Putamen (tissue), 1 donor: ENCODE measurements around the gene DNAJC4.

Source experiments
- DNase-seq: peaks from one replicate; pipeline ENCODE4 v3.0.0-alpha.2; 2016; ENCODE audit warnings: low spot score

Gene DNAJC4

DNA sequence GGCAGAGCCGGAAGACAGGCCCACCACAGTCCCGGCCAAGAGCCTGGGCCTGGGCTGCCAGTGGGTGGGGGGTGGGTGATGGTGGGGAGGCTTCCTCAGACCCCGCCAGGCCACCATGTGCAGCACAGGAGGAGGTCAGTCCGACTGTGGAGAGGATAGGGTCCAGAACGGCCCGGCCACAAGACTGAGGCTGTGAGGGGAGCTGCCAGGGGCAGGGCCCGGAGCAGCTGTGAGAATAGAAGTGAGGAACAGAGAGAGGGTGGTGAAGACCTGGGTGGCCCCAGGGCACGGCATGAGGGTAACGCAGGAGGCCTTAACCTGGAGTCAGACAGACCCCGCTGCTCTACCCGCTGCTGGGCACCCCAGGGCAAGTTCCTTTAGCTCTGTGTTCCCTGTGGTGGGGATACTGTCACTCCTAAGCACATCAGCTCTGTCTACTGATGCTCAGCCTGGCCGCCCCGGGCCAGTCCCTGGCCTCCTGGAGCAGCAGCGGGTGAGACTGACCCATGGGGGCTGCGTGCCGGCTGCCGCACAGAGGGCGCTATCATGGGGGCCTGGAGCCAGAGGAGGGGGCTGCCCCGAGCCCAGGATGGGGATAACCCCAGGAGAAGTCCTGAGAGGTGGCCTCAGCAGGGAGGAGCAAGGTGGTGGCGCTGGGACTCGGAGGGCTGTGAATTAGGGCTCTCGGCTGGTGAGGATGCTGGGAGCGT is 22.1 kb upstream of the DNAJC4 start:
- no peak for DNase-seq

DNA sequence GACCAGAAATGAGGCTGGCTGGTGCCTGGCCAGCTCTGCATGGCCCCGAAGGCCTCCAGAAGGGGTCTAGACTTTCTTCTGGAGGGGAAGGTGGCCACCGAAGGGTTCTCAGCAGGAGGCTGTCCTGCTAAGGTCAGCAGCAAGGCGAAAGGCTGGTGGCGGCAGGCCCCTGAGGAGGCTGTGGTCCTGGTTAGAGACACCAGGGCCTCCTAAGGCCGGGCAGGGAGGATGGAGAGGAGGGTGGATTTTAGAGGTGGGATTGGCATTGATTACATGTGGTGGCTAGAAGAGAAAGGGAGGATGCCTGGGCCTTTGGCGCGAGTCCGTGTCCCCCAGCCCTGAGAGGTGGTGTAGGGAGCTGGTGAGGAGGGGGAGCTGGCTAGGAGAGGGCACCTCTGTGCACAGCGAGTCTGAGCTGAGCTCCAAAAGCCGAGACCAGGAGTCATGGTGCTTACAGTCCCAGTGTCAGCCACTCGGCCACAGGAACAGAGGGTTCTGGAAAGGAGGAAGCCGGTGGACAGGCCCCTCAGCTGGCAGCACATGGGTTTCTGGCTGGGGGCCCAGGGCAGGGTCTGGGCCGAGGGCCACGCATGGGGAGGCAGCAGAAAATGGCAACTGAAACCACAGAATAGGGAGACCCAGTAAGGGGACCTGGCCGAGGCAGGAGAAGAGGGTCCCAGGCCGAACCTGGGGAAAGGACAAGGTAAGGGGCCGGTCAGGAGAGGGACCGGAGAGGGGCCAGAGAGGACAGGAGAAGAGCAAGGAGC is 21.4 kb upstream of the DNAJC4 start:
- DNase-seq = no peak

DNA sequence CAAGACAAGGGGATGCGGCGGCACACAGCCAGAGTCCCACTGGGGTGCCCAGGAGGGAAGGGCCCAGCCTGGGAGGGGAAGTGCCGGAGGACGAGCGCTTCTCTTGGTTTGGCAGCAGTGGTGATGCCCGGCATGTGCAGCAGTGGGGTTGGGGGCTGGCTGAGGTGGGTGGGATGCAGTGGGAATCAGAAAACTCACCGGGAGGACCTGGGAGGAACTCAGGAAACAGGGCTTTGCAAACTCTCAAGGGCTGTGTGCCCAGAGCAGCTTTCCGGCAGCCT is 20.8 kb upstream of the DNAJC4 start:
- DNase-seq = no peak

DNA sequence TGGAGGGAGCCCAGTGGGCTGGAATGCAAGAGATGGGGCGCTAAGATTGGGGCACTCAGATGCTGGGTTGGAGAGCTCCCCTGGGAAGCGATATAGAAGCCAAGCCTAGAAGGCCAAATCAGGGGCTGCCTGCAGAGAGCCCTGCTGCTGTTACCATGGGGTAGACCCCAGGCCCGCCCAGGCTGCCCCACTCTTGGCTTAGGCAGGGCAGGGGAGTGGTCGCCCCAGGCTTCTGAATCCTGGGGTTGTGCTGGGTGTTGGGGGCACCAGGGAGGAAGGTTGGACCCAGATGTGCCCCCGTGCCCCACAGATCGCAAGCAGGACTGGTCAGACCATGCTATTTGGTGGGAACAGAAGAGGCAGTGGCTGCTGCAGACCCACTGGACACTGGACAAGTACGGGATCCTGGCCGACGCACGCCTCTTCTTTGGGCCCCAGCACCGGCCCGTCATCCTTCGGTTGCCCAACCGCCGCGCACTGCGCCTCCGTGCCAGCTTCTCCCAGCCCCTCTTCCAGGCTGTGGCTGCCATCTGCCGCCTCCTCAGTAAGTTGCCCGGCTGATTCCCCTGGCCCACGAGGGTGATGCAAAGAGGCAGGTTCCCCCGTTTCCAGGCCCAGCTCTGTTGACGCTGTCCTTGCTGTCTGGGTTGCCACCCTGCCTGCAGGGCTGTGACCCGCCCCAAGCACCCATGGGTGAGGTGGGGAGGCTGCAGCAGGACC is 19.9 kb upstream of the DNAJC4 start:
- DNase-seq = no peak

- DNase-seq = no peak
Observed at GRCh38 chr11:64211181-64211872, 19.0 kb upstream of the DNAJC4 start.

DNA sequence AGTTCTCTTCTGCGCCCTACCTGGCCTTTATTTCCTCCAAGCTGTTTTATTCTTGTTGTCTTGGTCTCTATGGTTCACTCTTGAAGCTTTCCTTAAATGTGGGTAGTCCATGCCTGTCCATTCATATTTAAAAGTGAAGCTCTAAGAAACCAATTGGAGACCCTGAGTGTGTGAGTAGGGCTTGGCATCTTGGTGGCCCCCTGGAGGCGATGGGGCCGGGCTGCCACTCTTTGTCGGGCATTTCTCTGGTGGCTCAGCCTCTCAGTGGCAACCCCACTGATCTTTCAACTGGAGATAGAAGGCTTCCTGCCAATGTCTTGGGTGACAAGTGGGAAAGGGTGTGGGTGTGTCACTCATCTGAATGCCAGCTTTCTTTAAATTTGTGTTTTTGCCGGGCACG is 13.5 kb upstream of the DNAJC4 start:
- DNase-seq = no peak

DNA sequence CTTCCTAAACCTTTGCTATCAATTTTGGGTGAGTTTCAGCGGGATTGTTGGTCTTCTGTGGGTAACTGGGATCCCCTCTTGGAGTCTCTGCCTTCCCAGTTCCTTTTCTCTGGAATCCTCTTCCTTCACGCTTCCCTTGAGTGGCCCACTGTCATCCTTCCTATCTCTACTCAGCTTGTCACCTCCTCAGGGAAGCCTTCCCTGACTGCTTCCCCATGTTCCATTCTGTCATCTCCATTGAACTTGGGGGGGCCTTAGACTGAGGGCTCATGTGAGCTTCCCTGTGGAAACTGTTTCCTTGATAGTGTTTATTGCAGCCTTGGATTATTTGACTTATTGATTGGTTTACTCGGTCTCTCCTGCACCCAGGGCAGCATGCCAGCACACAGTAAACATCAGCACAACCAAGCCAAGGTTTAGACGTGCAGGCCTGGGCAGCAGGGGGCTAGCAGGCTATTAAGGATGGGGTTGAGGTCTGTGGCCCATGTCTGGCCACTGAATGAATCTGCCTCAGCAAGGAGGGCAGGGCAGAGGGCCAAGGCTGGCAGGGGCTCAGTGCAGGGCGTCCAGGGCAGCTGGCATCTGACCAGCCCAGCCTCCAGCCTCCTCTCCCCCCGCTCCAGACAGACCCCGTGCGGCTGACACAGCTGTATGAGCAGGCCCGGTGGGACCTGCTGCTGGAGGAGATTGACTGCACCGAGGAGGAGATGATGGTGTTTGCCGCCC is 11.6 kb upstream of the DNAJC4 start:
- DNase-seq = no peak

GRCh38 chr11:64219354-64219684 is 11.0 kb upstream of the DNAJC4 start:
- no peak for DNase-seq

DNA sequence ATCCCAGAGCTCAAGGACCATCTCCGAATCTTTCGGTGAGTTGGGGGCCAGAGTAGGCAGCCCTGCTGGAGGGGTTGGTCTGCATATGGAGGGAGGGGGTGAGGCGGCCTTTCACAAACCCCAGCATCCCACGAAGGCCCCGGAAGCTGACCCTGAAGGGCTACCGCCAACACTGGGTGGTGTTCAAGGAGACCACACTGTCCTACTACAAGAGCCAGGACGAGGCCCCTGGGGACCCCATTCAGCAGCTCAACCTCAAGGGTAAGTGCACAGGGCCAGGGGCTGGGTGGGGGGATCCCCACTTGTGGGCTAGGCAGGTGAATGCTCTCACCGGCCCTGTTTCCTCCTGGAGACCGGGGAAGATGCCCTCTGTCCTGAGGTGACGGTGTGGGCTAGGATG is 10.6 kb upstream of the DNAJC4 start:
- DNase-seq = no peak

GRCh38 chr11:64220271-64220670 is 10.1 kb upstream of the DNAJC4 start:
- no peak for DNase-seq

- DNase-seq = no peak
Observed at GRCh38 chr11:64220798-64221197, 9.6 kb upstream of the DNAJC4 start.

DNA sequence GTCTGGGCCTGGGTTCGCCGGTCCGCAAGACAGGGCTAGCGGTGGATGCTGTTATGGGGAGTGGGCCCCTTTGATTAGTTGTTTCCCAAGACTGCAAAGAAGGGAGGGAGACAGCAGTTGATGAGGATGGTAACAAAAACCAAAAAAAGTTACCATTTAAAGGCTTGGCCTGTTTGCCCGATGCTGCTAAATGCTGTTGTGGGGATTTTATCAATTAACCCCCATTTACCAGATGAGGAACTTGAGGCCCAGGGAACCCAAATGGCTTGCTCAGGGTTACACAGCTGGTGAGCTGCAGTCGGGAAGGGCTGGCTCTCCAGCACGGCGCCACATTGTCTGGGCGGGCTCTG is 7.7 kb upstream of the DNAJC4 start:
- no peak for DNase-seq

DNA sequence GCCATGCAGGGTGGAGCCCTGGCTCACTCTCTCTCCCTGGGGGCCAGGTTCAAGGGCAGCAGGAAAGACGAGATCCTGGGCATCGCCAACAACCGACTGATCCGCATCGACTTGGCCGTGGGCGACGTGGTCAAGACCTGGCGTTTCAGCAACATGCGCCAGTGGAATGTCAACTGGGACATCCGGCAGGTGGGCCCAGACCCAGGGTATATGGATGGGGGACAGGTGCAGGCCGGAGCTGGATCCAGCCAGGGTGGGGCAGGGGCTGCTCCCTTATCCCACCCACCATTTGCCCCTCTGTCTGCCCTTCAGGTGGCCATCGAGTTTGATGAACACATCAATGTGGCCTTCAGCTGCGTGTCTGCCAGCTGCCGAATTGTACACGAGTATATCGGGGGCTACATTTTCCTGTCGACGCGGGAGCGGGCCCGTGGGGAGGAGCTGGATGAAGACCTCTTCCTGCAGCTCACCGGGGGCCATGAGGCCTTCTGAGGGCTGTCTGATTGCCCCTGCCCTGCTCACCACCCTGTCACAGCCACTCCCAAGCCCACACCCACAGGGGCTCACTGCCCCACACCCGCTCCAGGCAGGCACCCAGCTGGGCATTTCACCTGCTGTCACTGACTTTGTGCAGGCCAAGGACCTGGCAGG is 7.2 kb upstream of the DNAJC4 start:
- no peak for DNase-seq

DNA sequence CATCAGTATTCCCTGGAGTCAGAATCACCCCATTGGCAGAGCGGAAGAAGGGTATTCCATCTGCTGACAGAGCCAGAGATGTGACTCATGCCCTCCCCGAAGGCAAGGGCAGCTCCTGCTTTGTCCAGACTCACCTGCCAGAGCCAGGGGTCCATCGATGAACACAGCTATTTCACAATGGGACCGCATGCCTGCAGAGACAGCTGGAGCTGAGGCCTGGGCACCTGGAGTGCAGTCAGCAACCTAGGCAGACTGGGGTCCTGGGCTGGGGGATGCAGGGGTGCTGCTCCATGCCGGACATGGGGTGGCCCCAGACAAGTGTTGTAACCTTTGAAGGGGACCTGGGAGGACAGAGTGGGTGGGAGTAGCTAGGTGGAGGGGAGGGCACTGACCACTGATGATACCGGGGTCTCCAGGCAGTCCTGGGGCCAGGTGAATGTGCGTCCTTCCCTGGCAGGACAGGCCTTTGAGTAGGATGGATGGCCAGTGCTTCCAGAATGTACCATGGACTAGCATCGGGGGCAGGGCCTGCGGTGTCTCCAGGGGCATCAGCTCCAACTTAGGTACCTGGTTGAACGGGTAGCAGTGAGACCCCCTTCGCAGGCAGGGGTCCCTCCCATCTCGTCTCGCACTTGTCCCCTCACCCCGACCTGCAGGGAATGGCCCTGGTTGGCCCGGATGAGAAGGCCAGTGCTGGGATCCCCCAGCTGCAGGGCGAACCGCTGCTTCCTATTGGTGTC is 6.0 kb upstream of the DNAJC4 start:
- no peak for DNase-seq

- no peak for DNase-seq
Observed at GRCh38 chr11:64224891-64225607, 5.3 kb upstream of the DNAJC4 start.

DNA sequence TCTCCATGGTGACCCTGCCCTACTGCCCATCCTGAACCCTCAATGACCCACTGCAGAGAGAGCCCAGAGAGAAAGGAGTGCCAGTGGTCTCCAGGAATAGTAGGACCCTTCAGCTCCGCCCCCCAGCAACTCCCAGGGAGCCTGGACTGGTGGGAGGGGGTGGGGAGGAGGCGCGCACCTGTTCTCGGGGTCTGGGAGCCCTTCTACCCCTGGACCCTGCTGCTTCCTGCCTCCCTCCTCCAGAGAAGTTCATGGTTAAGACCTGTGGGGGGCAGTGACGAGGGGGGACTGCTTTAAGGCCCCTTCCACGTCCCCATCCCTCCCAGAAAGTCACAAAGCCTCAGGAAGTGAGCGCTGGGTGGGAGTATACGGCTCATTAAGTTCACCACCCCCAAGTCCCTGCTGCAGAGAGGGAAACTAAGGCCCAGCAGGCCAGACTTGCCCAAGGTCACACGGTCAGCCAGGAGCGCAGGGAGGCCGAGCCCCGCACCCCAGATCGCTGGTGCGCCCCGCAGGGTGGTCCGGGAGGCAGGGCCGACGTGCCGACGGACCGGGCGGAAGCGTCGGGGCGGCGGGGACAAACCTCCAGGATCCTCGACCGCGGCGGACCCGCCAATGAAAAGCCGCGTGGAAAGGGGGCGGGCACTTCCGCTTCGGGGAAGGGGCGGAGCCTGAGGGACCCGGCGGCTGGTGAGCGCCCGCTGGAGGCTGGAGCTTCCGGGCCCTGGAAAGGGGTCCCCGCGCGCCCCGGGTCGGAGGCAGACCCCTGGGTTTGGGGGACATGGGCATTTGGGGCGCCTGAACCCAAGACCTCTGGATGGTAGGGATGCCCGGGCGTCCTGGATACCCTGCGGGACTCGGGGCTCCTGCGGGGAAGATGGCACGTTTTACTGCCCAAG is 4.5 kb upstream of the DNAJC4 start, which contains the start of the genes NUDT22 and TRPT1:
Gene NUDT22, plus strand, starts transcription at position 667 of the 899 bp plus-strand sequence. CDS start 379 bp downstream, outside the sequence.
Gene TRPT1, minus strand, starts transcription at position 579 of the 899 bp plus-strand sequence. Its CDS starts 326 bp downstream, at position 253.
- DNase-seq = peak; percentile 83

GRCh38 chr11:64226507-64227051 is 3.8 kb upstream of the DNAJC4 start:
- DNase-seq = no peak

GRCh38 chr11:64227405-64227956 is 2.9 kb upstream of the DNAJC4 start:
- DNase-seq = no peak
